ENCODE data around the gene INKA2. TPM values are rescaled to one million over a fixed set of nuclear protein-coding genes. Genes with fewer than 3 reads are reported as not detected.

The INKA2 gene
- total RNA-seq (2022; extraction: Qiagen RNA extraction), result 1.8 to 2.8 TPM (median 2.0 TPM) in 5 replicates

DNA sequence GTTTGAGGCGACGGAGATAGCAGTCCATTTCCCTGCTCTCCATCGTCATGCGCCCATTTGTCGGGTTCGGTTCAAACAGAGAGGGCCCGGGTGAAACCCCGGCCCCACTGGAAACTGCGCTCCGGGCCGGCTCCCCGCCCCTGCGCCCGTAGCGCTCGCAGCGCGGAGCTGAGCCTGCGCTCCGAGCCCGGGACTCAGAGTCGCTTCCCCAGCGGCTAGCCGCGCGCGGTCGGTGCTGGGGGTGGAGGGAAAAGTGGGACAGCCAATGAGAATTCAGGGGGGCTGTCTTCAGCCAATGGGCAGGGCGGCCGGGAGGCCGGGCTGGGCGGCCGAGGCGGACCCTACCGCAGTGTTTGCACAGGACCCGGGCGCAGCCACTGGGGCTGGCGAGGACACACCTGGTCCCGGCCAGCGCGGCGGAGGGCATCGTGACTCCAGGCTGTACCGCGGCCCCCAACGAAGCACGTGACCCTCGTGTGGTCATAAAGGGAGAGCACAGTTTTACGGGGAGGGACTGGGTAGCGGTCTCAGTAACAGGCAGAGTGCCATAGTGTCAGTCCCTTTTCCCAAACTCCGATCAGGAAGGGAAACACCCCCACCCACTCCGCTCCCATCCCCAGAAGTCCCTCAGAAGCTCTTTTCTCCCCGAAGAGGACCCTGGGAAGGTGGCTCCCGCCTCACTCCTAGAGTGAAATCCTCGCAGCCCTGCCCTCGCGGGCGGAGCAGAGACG is at the start of gene INKA2:
Gene INKA2 (minus strand): TSS at position 202 of the 731 bp plus-strand sequence. CDS start 153 bp downstream, at position 49.

GRCh38 chr1:111755331-111756123 is 16.3 kb upstream of the INKA2 start, which contains the start of gene DDX20:
TSS of gene DDX20 (plus strand) at chr1:111755901. CDS start at chr1:111755925, 24 bp downstream.

Other genes with a start within 250 kb of the INKA2 start
- gene ADORA3, start 235.8 kb downstream of the INKA2 start, total RNA-seq (2022; extraction: Qiagen RNA extraction), result not detected in 5 replicates
- gene TMIGD3, start 235.8 kb downstream of the INKA2 start, total RNA-seq (2022; extraction: Qiagen RNA extraction), result not detected in 5 replicates
- gene RAP1A, start 119.6 kb downstream of the INKA2 start, total RNA-seq (2022; extraction: Qiagen RNA extraction), result 26.6 to 42.3 TPM (median 31.8 TPM) in 5 replicates
- gene DDX20, start 16.5 kb upstream of the INKA2 start, total RNA-seq (2022; extraction: Qiagen RNA extraction), result 7.7 to 11.4 TPM (median 8.7 TPM) in 5 replicates